Measurements from ENCODE around the gene MLN.

Gene MLN

DNA sequence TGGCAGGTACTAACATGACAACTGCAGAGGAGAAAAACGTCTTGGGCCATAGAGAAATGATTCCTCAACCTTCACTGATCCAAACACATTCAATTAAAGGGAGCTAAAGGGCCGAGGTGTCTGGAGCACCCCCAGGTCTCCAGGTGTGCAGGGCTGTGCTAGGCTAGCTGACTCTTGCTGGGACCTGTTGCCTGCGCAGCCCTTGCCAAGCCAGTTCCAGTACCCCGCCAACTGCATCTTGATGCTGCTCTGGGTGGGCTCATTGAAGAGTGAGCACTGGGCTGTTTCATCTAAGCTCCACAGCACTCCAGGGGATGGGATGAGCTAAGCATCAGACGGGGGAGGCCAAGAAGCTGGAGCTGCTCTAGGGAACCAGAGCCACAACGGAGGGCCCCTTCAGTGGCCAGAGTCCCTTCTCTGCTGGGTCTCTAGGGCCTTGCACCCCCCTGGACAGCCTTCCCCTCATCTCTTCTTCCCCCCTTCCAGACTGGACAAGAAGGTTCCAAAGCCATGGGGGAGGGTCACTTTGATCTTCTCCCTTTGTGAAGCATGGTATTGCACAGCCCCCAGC, 30.8 kb downstream of the MLN start:
- H3K4me1 Mint-ChIP-seq, result peaks cover 50% of the 10 kb centered on the region
- peaks cover 7% of the 10 kb centered on the region for H3K27me3 Mint-ChIP-seq (ENCODE audit: low read depth)
- no peak for TF ChIP-seq CTCF (IDR thresholded peaks at IDR 0.05; ENCODE audit: unreplicated experiment in 3 of 3)
- no peak overlapping the region for H3K4me3 Mint-ChIP-seq
- peaks cover 42% of the 10 kb centered on the region for H3K36me3 Mint-ChIP-seq (ENCODE audit: low read depth)
- H3K27ac Mint-ChIP-seq, result peak overlapping the region; percentile 28 to 93 (median 51)
- H3K9me3 Mint-ChIP-seq, result no peaks in the 10 kb centered on the region

DNA sequence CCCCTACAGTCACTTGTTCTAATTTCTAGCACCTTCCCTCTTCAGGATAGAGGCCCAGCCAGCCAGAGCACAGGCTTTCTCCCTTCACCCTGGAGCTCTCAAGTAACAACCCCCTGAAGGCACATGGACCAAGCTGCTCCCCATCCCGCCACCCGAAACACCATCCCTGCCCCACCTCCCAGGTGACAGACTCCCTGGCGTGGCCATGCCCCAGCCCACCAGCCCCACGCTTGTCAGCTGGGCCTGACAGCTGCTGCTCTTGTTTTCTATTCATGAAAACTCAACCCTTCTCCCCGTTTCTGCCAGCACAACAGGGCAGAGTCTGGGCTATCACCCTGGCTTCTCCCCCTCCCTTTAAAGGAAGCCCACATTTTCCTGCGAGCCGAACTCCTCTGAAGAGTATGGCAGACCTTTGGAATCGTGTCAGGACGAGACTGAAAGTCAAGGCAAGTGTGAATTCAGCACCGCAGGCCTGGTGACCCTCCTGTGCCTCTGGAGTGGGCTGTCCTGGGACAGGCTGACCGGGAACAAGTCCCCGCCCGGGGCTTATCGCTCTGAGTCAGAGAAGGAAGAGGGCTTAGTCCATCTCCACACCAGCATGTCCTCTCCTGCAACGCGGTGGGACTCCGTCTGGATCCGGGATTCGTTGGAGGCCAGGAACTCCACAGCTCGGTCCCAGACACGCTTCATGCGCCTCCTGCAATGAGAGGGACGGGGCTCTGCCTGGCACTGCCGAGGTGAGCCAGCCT, 31.5 kb downstream of the MLN start:
- H3K27me3 Mint-ChIP-seq (ENCODE audit: low read depth), result peaks cover 7% of the 10 kb centered on the region
- peaks cover 36% of the 10 kb centered on the region for H3K36me3 Mint-ChIP-seq (ENCODE audit: low read depth)
- peaks cover 50% of the 10 kb centered on the region for H3K4me1 Mint-ChIP-seq
- peak overlapping the region; percentile 78 to 96 (median 93) for H3K27ac Mint-ChIP-seq
- H3K4me3 Mint-ChIP-seq, result peak overlapping the region; percentile 40 to 49 (median 48)
- TF ChIP-seq CTCF (IDR thresholded peaks at IDR 0.05; ENCODE audit: unreplicated experiment in 3 of 3), result no peak
- H3K9me3 Mint-ChIP-seq, result no peaks in the 10 kb centered on the region

DNA sequence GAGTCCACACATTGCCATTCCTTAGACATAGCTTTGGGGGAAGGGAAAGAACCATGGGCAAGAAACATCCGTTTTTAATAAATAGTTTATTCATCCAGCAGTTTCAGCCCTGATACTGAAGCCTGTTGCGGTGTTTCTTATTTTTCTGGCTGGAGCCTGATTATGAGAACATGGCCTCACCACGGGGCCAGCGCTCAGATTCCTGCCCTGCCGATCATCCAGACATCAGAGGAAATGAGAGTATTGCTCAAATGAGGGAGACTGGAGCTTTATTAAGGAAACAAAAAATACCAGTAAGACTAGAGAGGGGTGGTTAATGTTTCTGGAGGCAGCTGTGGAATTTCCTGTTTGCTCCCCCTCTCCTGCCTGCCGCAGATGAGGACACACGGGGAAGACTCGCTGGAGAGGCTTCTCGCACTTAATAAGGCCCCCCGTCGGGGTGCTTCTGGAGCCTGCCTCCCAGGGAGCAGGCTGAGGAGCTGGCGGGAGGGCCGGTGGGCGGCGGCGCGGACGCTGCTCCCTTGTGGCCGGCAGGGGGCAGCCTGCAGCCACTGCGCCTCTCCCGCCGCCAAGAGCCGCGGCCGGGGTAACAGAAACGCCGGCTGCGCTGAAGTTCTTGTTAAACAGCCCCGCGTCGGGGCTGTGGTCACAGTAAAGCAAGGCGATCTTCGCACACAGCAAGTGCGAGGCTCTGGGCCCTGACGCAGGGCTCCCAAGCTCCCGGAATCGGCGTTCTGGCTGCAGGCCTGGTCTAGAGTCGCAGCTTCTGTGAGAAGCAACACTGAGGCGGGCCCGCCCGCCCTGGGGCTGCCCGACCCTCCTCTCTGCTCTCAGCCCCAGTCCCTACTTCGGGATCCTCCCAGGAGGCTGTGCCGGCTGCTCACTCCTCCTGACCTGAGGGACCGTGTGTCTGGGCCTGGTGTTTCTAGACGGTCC, 32.4 kb downstream of the MLN start:
- no peaks in the 10 kb centered on the region for H3K9me3 Mint-ChIP-seq
- H3K27me3 Mint-ChIP-seq (ENCODE audit: low read depth), result peaks cover 9% of the 10 kb centered on the region
- peaks cover 50% of the 10 kb centered on the region for H3K4me1 Mint-ChIP-seq
- H3K27ac Mint-ChIP-seq, result peak overlapping the region; percentile 93 to 96 (median 95)
- peak; percentile 97 for TF ChIP-seq CTCF (IDR thresholded peaks at IDR 0.05; ENCODE audit: unreplicated experiment in 3 of 3)
- peaks cover 27% of the 10 kb centered on the region for H3K36me3 Mint-ChIP-seq (ENCODE audit: low read depth)
- peak overlapping the region in 2 of 3 experiments; percentile 40 to 49 for H3K4me3 Mint-ChIP-seq

DNA sequence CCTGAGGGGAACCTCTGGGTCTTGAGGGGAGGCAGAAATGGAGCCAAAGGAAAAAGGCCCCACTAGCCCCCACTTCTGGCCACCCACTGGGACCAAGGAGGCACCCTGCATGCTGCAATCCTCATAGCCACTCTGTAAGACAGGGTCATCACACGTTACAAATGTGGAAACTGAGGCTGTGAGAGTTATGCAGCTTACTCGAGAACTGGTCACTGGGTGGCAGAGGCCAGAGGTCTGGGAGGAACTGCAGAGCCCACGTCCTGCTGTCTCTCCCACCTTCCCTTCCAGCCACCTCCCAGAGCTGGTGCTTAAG, 33.0 kb downstream of the MLN start:
- Mint-ChIP-seq H3K27ac (peak overlapping the region; percentile 58 to 96 (median 93)), H3K36me3 (ENCODE audit: low read depth) (peaks cover 21% of the 10 kb centered on the region), H3K4me1 (peaks cover 50% of the 10 kb centered on the region), H3K9me3 (no peaks in the 10 kb centered on the region), H3K27me3 (ENCODE audit: low read depth) (peaks cover 12% of the 10 kb centered on the region), H3K4me3 (no peak overlapping the region)
- TF ChIP-seq CTCF (IDR thresholded peaks at IDR 0.05; ENCODE audit: unreplicated experiment in 3 of 3), result no peak

GRCh38 chr6:33770124-33770832, 33.5 kb downstream of the MLN start:
- peaks cover 17% of the 10 kb centered on the region for H3K27me3 Mint-ChIP-seq (ENCODE audit: low read depth)
- no peaks in the 10 kb centered on the region for H3K9me3 Mint-ChIP-seq
- H3K27ac Mint-ChIP-seq, result peak overlapping the region; percentile 58 to 96 (median 93)
- H3K4me3 Mint-ChIP-seq, result peak overlapping the region in 1 of 3 experiments; percentile 9
- H3K4me1 Mint-ChIP-seq, result peaks cover 55% of the 10 kb centered on the region
- H3K36me3 Mint-ChIP-seq (ENCODE audit: low read depth), result peaks cover 17% of the 10 kb centered on the region
- no peak for TF ChIP-seq CTCF (IDR thresholded peaks at IDR 0.05; ENCODE audit: unreplicated experiment in 3 of 3)
